Measurements from ENCODE around the gene MKLN1. TPM values are rescaled to one million over a fixed set of nuclear protein-coding genes. Genes with fewer than 3 reads are reported as not detected.

MKLN1 gene
- total RNA-seq, 4 donors from 2014 or later: 37.9 to 55.2 (median 41.3) TPM

DNA sequence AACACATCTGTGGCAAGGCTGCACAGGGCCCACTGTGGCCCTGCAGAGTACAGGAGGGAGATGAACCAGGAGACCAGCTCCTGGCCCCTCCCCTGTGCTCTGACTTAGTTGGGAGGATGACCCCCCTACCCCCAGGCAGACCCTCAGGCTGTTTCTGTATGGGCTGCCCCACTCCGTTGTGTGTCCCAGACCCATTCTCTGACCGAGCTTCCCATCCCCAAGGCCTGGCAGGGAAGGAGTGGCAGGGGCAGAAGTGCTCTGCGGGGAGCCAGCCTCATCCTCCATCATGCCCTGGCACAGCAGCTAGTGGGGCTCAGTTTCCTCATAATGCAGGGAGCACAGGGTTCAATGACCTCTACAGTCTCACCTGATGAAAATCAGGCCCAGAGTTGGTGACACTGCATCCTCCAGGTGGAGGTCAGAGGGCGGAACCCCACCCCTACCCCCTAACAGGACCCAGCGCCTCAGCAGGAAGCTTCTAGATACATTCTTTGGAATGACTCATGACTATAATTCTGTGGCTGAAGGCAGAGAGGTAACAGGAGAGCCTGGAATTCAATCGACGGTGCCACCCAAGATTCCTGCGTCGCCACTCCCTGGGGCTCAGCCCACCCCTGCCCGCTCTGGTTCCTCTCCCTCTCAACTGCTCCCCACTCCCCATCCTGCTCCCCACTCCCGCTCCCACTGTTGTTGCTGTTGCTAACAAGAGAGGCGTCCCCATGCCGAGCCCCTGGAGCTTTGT is 210.6 kb downstream of the MKLN1 start:
- H3K4me3 ChIP-seq: no peak overlapping the region
- no peak for TF ChIP-seq EP300 (IDR thresholded peaks at IDR 0.05)
- TF ChIP-seq, protein P1, sequence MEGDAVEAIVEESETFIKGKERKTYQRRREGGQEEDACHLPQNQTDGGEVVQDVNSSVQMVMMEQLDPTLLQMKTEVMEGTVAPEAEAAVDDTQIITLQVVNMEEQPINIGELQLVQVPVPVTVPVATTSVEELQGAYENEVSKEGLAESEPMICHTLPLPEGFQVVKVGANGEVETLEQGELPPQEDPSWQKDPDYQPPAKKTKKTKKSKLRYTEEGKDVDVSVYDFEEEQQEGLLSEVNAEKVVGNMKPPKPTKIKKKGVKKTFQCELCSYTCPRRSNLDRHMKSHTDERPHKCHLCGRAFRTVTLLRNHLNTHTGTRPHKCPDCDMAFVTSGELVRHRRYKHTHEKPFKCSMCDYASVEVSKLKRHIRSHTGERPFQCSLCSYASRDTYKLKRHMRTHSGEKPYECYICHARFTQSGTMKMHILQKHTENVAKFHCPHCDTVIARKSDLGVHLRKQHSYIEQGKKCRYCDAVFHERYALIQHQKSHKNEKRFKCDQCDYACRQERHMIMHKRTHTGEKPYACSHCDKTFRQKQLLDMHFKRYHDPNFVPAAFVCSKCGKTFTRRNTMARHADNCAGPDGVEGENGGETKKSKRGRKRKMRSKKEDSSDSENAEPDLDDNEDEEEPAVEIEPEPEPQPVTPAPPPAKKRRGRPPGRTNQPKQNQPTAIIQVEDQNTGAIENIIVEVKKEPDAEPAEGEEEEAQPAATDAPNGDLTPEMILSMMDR (IDR thresholded peaks at IDR 0.05): no peak
- TF ChIP-seq POLR2AphosphoS5 (IDR thresholded peaks at IDR 0.05): no peak
- TF ChIP-seq POLR2A (IDR thresholded peaks at IDR 0.05; ENCODE audit: low read depth): no peak
- no peaks in the 10 kb centered on the region for H3K27me3 ChIP-seq
- WGBS: 95% methylated on average over 11 of the region's 13 CpGs
- H3K36me3 ChIP-seq: no peaks in the 10 kb centered on the region
- H3K4me1 ChIP-seq: peaks cover 27 to 73% (median 42%) of the 10 kb centered on the region in 4 donors
- H3K9me3 ChIP-seq: no peaks in the 10 kb centered on the region
- intact Hi-C loops (cut with DNase I): no loop called here
- H3K27ac ChIP-seq (replicated peaks in 1 of 4): peak overlapping the region in 3 of 4 donors; percentile 1 to 50 (median 32)
- no peak for DNase-seq (ENCODE audit: extremely low spot score)

DNA sequence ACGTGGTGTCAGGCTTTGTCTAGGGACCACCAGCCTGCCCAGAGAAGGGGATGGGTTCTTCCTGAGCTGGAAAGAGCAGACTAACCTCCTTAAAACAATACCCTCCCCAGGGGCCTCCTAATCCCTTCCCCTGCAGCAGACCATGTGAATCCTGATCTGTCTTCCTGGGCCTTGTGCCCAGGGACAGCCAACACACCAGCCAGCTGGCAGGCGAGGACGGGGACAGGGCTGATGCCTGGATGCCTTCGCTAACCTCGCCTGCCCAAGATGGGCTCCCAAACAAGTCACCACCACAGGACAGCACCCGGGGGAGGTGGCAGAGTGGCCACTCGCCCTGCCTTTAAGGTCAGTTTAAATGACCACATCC is 211.1 kb downstream of the MKLN1 start:
- Histone ChIP-seq H3K27ac (replicated peaks in 1 of 4) (peak overlapping the region in 2 of 4 donors; percentile 32 to 50), H3K27me3 (no peaks in the 10 kb centered on the region), H3K4me3 (no peak overlapping the region), H3K4me1 (peaks cover 27 to 67% (median 38%) of the 10 kb centered on the region in 4 donors), H3K36me3 (no peaks in the 10 kb centered on the region), H3K9me3 (no peaks in the 10 kb centered on the region)
- WGBS: 66% methylated on average over 6 of the region's 7 CpGs
- DNase-seq (ENCODE audit: extremely low spot score): no peak
- TF ChIP-seq POLR2A (IDR thresholded peaks at IDR 0.05; ENCODE audit: low read depth) (no peak), EP300 (IDR thresholded peaks at IDR 0.05) (no peak), POLR2AphosphoS5 (IDR thresholded peaks at IDR 0.05) (no peak)
- TF ChIP-seq, protein P1 (IDR thresholded peaks at IDR 0.05): no peak
- intact Hi-C loops (cut with DNase I): no loop called here

DNA sequence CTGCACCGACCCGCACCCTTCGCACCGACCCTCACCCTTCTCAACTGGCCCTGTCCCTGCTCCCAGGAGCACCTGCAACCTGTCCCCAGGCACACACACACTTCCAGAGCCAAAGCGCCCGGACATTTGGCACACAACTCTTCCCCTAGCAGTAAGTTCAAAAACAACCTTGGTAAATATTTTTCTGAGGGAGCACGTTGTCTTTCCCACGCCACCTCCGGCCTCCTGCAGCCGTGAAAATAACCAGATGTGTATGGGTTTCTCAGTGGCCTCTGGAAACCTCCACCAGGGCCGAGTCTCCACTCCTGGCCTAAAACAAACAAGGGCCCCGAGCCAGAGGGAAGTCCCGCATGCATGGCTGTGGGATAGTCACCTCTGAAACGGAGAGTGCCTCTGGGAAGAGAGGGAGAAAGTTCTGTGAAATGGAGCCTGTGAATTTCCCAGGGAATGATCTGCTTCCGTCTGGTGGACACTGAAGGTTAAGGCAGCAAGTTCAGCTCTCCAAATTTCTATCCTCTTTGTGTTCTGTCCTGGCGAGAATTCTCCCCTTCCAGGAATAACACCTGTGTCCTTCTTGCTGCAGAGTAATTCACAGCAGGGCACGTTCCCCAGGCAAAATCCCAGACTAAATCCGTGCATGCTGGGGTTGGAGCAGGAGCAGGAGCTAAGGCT is 213.0 kb downstream of the MKLN1 start:
- Histone ChIP-seq H3K27me3 (no peaks in the 10 kb centered on the region), H3K27ac (replicated peaks in 1 of 4) (peak overlapping the region; percentile 43 to 69 (median 62)), H3K4me1 (peaks cover 27 to 62% (median 43%) of the 10 kb centered on the region in 4 donors), H3K4me3 (no peak overlapping the region), H3K36me3 (no peaks in the 10 kb centered on the region), H3K9me3 (no peaks in the 10 kb centered on the region)
- WGBS: 44% methylated on average over 13 of the region's 18 CpGs
- no peak for DNase-seq (ENCODE audit: extremely low spot score)
- TF ChIP-seq POLR2AphosphoS5 (IDR thresholded peaks at IDR 0.05) (no peak), EP300 (IDR thresholded peaks at IDR 0.05) (no peak), POLR2A (IDR thresholded peaks at IDR 0.05; ENCODE audit: low read depth) (no peak)
- TF ChIP-seq, protein P1 (IDR thresholded peaks at IDR 0.05): peak in 1 of 3 experiments; percentile 33
- intact Hi-C loops (cut with DNase I): no loop called here

DNA sequence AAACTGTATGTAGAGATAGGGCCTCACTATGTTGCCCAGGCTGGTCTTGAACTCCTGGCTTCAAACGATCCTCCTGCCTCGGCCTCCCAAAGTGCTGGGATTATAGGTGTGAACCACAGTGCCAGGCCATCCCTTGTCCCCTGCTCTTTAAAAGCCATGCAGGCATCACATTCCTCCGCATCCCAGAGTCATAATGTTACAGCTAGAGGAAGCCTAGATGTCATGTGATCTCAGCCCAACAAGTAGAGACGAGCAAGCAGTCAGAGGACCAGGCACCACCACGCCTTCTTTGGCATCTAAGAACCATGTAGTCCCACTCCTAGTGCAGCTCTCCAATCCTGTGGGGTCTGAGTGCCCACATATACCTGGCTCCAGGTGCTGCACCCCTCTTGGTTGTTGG is 215.6 kb downstream of the MKLN1 start:
- Histone ChIP-seq H3K4me3 (no peak overlapping the region), H3K9me3 (no peaks in the 10 kb centered on the region), H3K36me3 (no peaks in the 10 kb centered on the region), H3K27ac (replicated peaks in 1 of 4) (peak overlapping the region in 1 of 4 donors; percentile 51), H3K4me1 (peaks cover 31 to 53% (median 42%) of the 10 kb centered on the region in 4 donors), H3K27me3 (no peaks in the 10 kb centered on the region)
- 82% methylated on average over 5 of the region's 5 CpGs for WGBS
- TF ChIP-seq EP300 (IDR thresholded peaks at IDR 0.05) (no peak), POLR2AphosphoS5 (IDR thresholded peaks at IDR 0.05) (no peak), POLR2A (IDR thresholded peaks at IDR 0.05; ENCODE audit: low read depth) (no peak)
- TF ChIP-seq, protein P1 (IDR thresholded peaks at IDR 0.05): no peak
- DNase-seq (ENCODE audit: extremely low spot score): no peak
- intact Hi-C loops (cut with DNase I): no loop called here

Measured in esophagus muscularis mucosa (tissue), 4 donors.